C4-2B (cell line): ENCODE data around the gene ZNF354C.

Experiments
- ZFX ChIP-seq: fragments of 450-650 bp; IDR thresholded peaks from 2 replicates; pipeline ENCODE4 v1.6.1; 2017
- TF ChIP-seq, protein P1 (sequence below): fragments of 450-650 bp; conservative IDR thresholded peaks from 2 replicates; pipeline ENCODE4 v1.5.1; 2017; ENCODE audit warnings: mild to moderate bottlenecking

DNA sequence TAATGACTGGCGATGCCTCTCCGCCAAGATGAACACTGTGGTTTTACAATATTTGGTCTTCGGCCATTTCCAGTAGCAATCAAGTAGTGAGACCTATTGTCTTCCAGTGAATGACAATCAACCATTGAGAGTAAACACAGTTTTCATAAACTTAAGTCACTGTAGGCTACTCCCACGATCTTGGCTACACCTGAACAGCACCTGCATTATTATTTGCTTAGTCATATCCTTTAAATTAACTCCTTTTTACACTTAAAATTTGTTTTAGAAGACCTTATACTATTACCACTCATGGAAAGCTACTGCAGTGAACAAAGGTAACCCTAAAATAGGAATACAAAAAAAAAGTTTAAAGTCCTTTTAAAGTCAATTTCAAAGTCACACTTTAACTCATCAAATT lies 58.2 kb downstream of the ZNF354C start:
- TF ChIP-seq, protein P1, sequence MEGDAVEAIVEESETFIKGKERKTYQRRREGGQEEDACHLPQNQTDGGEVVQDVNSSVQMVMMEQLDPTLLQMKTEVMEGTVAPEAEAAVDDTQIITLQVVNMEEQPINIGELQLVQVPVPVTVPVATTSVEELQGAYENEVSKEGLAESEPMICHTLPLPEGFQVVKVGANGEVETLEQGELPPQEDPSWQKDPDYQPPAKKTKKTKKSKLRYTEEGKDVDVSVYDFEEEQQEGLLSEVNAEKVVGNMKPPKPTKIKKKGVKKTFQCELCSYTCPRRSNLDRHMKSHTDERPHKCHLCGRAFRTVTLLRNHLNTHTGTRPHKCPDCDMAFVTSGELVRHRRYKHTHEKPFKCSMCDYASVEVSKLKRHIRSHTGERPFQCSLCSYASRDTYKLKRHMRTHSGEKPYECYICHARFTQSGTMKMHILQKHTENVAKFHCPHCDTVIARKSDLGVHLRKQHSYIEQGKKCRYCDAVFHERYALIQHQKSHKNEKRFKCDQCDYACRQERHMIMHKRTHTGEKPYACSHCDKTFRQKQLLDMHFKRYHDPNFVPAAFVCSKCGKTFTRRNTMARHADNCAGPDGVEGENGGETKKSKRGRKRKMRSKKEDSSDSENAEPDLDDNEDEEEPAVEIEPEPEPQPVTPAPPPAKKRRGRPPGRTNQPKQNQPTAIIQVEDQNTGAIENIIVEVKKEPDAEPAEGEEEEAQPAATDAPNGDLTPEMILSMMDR: no peak
- TF ChIP-seq ZFX: no peak
